Fibroblast of skin of left biceps (primary cell): ENCODE results near the gene PDK1.

Source experiments
- DNase-seq, 2 experiments: peaks; one replicate each; pipeline ENCODE4 v3.0.0-alpha.2; 2013; ENCODE audit warnings: low read depth in 2 of 2

Gene PDK1

GRCh38 chr2:172642301-172643020, 86.6 kb downstream of the PDK1 start:
- DNase-seq = no peak

- DNase-seq = no peak
These were observed 87.3 kb downstream of the PDK1 start for GRCh38 chr2:172643142-172643541.

- no peak for DNase-seq
These were observed 91.5 kb downstream of the PDK1 start for GRCh38 chr2:172647439-172647838.

- DNase-seq = peak; percentile 59 to 61
These were observed 99.4 kb downstream of the PDK1 start for GRCh38 chr2:172655091-172655837.

GRCh38 chr2:172655838-172656573, 100.1 kb downstream of the PDK1 start:
- DNase-seq = no peak
